Measurements from ENCODE around the gene CTBP1. TPM values are rescaled to one million over a fixed set of nuclear protein-coding genes. Genes with fewer than 3 reads are reported as not detected.

CTBP1 gene
- total RNA-seq, 1 experiment from 2014 or later = 136 TPM

GRCh38 chr4:1219566-1219950, 29.4 kb downstream of the CTBP1 start:
- no CpG with 5 or more reads among the region's 7 CpGs for WGBS (ENCODE audit: extremely low coverage, insufficient read length, low lambda C conversion rate)
- H3K27me3 ChIP-seq (ENCODE audit: insufficient read depth, low read length) = no peaks in the 10 kb centered on the region
- H3K4me1 ChIP-seq (ENCODE audit: insufficient read depth, low read length) = no peaks in the 10 kb centered on the region
- H3K18ac ChIP-seq (ENCODE audit: insufficient read length, low read depth, low read length) = no peak overlapping the region
- no peaks in the 10 kb centered on the region for H3K79me1 ChIP-seq (ENCODE audit: insufficient read depth, low read depth, low read length, poor library complexity, severe bottlenecking)
- H4K8ac ChIP-seq (replicated peaks; ENCODE audit: insufficient read length, low read depth, low read length) = no peak overlapping the region
- no peak overlapping the region for H3T11ph ChIP-seq (ENCODE audit: low read length)
- no peak for TF ChIP-seq CTCF (conservative IDR thresholded peaks at IDR 0.05)
- no peak overlapping the region for H2BK12ac ChIP-seq (ENCODE audit: insufficient read length, low read depth, low read length)
- Mint-ChIP-seq H3K9me3 (no peaks in the 10 kb centered on the region), H3K4me1 (no peaks in the 10 kb centered on the region), H3K27ac (no peak overlapping the region), H3K27me3 (ENCODE audit: low read depth) (no peaks in the 10 kb centered on the region), H3K36me3 (ENCODE audit: insufficient read depth in 1 of 3, low read depth in 3 of 3) (peaks cover 12 to 62% (median 56%) of the 10 kb centered on the region in 3 experiments; a peak in 6 of 7 replicates), H3K4me3 (no peak overlapping the region)
- H3K9ac ChIP-seq (ENCODE audit: extremely low read depth, insufficient read length, low read length) = no peak overlapping the region
- no peak overlapping the region for H2BK20ac ChIP-seq (ENCODE audit: low read depth, low read length, poor library complexity, severe bottlenecking)
- no peak overlapping the region for H2BK120ac ChIP-seq (ENCODE audit: low read depth, low read length, poor library complexity, severe bottlenecking)
- H3K4ac ChIP-seq (ENCODE audit: low read depth, low read length) = no peak overlapping the region
- H3K79me2 ChIP-seq (ENCODE audit: insufficient read depth, low read length) = no peaks in the 10 kb centered on the region
- no peak overlapping the region for H2BK5ac ChIP-seq (ENCODE audit: insufficient read length, low read length)
- no peak overlapping the region for H4K91ac ChIP-seq (ENCODE audit: insufficient read length, low read depth, low read length)
- H3K56ac ChIP-seq (ENCODE audit: insufficient read length, low read depth, low read length) = no peak overlapping the region
- H4K5ac ChIP-seq (ENCODE audit: insufficient read length, low read depth, low read length) = no peak overlapping the region
- H4K20me1 ChIP-seq (ENCODE audit: control insufficient read depth, insufficient read depth, insufficient read length) = no peaks in the 10 kb centered on the region
- no peak overlapping the region for H3K23ac ChIP-seq (ENCODE audit: insufficient read length, low read depth, low read length)
- H2AK5ac ChIP-seq (ENCODE audit: insufficient read length, low read length) = no peak overlapping the region
- DNase-seq = no peak
- H2AFZ ChIP-seq (ENCODE audit: low read length) = no peak overlapping the region
- no peaks in the 10 kb centered on the region for H3K9me3 ChIP-seq (ENCODE audit: control insufficient read depth, low read depth, low read length)
- H3K23me2 ChIP-seq (ENCODE audit: insufficient read length, low read depth, low read length, poor library complexity, severe bottlenecking) = no peaks in the 10 kb centered on the region
- H2BK15ac ChIP-seq (ENCODE audit: low read depth, low read length) = no peak overlapping the region
- H3K14ac ChIP-seq (ENCODE audit: insufficient read depth, low read length) = no peak overlapping the region
- H3K4me2 ChIP-seq (ENCODE audit: insufficient read depth, insufficient read length, low read length) = no peak overlapping the region
- H3K27ac ChIP-seq (ENCODE audit: insufficient read length, low read depth, low read length) = no peak overlapping the region

Measured in H9 (cell line).